Ishikawa (cell line): Measurements from ENCODE around the gene COL18A1.

Source experiments
- EGR1 ChIP-seq: IDR thresholded peaks from 2 replicates; pipeline ENCODE4 v1.6.1; 2012
- EP300 ChIP-seq: IDR thresholded peaks from 2 replicates; pipeline ENCODE4 v1.6.1; 2012; ENCODE audit warnings: borderline replicate concordance
- FOXM1 ChIP-seq: IDR thresholded peaks from 2 replicates; pipeline ENCODE4 v1.6.1; 2012; ENCODE audit warnings: low read depth, borderline replicate concordance

DNA sequence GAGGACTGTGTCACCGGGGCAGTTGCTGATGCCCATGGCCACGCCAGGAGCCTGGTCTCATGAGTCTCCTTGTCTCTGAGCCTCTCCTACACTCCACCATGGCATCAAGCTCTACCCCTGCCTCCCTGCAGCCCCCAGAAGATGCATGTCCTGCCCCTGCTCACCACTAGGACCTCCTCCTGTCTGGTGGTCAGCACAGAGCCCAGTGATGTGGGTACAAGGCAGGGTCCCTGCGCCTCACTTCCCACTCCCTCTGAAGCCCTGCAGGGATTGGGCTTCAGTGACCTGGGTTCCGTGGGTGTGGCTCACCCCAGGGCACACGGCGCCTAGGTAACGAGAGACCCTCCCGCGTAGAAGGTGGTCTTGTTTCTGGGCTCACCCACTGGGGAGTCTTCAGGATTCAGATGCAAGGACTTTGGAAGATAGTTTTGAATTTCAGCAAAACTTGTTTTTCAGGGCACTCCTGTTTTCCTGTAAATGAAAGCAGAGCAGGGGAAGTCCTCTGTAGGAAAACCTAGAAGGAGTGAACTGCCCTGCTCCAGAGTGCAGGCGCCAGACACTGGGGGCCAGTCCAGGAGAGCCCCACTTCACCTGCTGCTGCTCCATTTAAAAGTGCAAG lies 2.8 kb downstream of the COL18A1 start:
- TF ChIP-seq EP300, result no peak
- TF ChIP-seq EGR1, result no peak
- no peak for TF ChIP-seq FOXM1
